IPS-18a (cell line): ENCODE results near the gene RUFY3.

Source experiments
- H3K27ac ChIP-seq: one replicate; pipeline ENCODE4 v1.5.1; 2013; ENCODE audit warnings: low read length
- H3K27me3 ChIP-seq: one replicate; pipeline ENCODE4 v1.6.1; 2013; ENCODE audit warnings: mild to moderate bottlenecking, low read length; ENCODE audit not compliant: control insufficient read depth, insufficient read depth
- H3K36me3 ChIP-seq: one replicate; pipeline ENCODE4 v1.6.1; 2013; ENCODE audit warnings: low read depth, low read length; ENCODE audit not compliant: control insufficient read depth
- H3K4me1 ChIP-seq: one replicate; pipeline ENCODE4 v1.6.1; 2013; ENCODE audit warnings: low read depth, low read length; ENCODE audit not compliant: control insufficient read depth
- H3K4me3 ChIP-seq: one replicate; pipeline ENCODE4 v1.5.1; 2013; ENCODE audit warnings: low read length
- H3K9ac ChIP-seq: one replicate; pipeline ENCODE4 v1.6.1; 2013; ENCODE audit warnings: mild to moderate bottlenecking, low read length, moderate library complexity
- H3K9me3 ChIP-seq: one replicate; pipeline ENCODE4 v1.6.1; 2013; ENCODE audit warnings: low read depth, low read length; ENCODE audit not compliant: control insufficient read depth

Gene RUFY3

GRCh38 chr4:70849291-70849690, 127.5 kb downstream of the RUFY3 start:
- H3K9me3 ChIP-seq = no peaks in the 10 kb centered on the region
- H3K4me3 ChIP-seq = no peak overlapping the region
- no peak overlapping the region for H3K9ac ChIP-seq
- H3K27ac ChIP-seq = no peak overlapping the region
- H3K36me3 ChIP-seq = no peaks in the 10 kb centered on the region
- H3K4me1 ChIP-seq = no peaks in the 10 kb centered on the region
- H3K27me3 ChIP-seq = no peaks in the 10 kb centered on the region

GRCh38 chr4:70855464-70855863, 133.7 kb downstream of the RUFY3 start:
- Histone ChIP-seq H3K36me3 (no peaks in the 10 kb centered on the region), H3K9ac (no peak overlapping the region), H3K9me3 (no peaks in the 10 kb centered on the region), H3K27me3 (no peaks in the 10 kb centered on the region), H3K4me3 (no peak overlapping the region), H3K4me1 (peaks cover 8% of the 10 kb centered on the region), H3K27ac (no peak overlapping the region)
